Epithelial cell of proximal tubule (primary cell): ENCODE results near the gene SFXN5. TPM values are rescaled to one million over a fixed set of nuclear protein-coding genes. Genes with fewer than 3 reads are reported as not detected.

Experiments
- DNase-seq: peaks from one replicate; pipeline ENCODE4 v3.0.0-alpha.2; 2011; ENCODE audit warnings: low read depth
- H3K4me3 ChIP-seq: 2 replicates; pipeline ENCODE4 v1.5.1; 2011; ENCODE audit warnings: low read depth, mild to moderate bottlenecking, low read length
- total RNA-seq: library from RNA; depleted of rRNA; stranded (reverse); fragments of >200 nt; gene quantifications from 2 replicates; pipeline ENCODE4 v1.2.3, GENCODE V29; 2015
- TF ChIP-seq, protein P1 (sequence below): conservative IDR thresholded peaks from 2 replicates; pipeline ENCODE4 v1.5.1; 2012; ENCODE audit warnings: low read depth, mild to moderate bottlenecking, low read length

SFXN5 gene
- total RNA-seq, 1 donor from 2014 or later, result 8.4 TPM

GRCh38 chr2:72972352-72973136, 99.0 kb downstream of the SFXN5 start:
- H3K4me3 ChIP-seq, result no peak overlapping the region
- TF ChIP-seq, protein P1, sequence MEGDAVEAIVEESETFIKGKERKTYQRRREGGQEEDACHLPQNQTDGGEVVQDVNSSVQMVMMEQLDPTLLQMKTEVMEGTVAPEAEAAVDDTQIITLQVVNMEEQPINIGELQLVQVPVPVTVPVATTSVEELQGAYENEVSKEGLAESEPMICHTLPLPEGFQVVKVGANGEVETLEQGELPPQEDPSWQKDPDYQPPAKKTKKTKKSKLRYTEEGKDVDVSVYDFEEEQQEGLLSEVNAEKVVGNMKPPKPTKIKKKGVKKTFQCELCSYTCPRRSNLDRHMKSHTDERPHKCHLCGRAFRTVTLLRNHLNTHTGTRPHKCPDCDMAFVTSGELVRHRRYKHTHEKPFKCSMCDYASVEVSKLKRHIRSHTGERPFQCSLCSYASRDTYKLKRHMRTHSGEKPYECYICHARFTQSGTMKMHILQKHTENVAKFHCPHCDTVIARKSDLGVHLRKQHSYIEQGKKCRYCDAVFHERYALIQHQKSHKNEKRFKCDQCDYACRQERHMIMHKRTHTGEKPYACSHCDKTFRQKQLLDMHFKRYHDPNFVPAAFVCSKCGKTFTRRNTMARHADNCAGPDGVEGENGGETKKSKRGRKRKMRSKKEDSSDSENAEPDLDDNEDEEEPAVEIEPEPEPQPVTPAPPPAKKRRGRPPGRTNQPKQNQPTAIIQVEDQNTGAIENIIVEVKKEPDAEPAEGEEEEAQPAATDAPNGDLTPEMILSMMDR, result no peak
- DNase-seq, result no peak

GRCh38 chr2:72971036-72971435, 100.5 kb downstream of the SFXN5 start:
- DNase-seq, result no peak
- TF ChIP-seq, protein P1, result no peak
- no peak overlapping the region for H3K4me3 ChIP-seq

DNA sequence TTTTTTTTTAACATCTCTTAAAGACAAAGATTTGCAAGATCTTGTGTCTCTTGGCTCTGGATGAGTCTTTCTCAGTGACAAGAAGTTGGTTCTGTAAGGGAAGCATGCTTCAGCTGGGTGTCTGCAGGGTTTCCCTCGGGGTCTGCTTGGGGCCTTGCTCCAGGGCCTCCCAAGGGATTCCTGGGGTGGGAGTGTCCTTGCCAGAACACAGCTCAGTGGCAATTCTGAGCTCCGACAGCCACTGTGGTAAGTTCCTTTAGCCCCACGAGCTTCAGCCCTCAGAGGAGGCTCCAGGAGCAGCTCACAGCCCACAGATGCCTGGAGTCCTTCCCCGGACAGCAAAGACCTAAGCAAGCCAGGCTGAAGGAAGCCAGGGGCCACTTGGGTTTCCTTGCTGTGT, 101.8 kb downstream of the SFXN5 start:
- TF ChIP-seq, protein P1, result no peak
- no peak overlapping the region for H3K4me3 ChIP-seq

GRCh38 chr2:72968286-72968685, 103.2 kb downstream of the SFXN5 start:
- DNase-seq, result no peak
- TF ChIP-seq, protein P1, result no peak
- no peak overlapping the region for H3K4me3 ChIP-seq

More for the DNA sequence above, 101.8 kb downstream of the SFXN5 start:
- no peak for DNase-seq

DNA sequence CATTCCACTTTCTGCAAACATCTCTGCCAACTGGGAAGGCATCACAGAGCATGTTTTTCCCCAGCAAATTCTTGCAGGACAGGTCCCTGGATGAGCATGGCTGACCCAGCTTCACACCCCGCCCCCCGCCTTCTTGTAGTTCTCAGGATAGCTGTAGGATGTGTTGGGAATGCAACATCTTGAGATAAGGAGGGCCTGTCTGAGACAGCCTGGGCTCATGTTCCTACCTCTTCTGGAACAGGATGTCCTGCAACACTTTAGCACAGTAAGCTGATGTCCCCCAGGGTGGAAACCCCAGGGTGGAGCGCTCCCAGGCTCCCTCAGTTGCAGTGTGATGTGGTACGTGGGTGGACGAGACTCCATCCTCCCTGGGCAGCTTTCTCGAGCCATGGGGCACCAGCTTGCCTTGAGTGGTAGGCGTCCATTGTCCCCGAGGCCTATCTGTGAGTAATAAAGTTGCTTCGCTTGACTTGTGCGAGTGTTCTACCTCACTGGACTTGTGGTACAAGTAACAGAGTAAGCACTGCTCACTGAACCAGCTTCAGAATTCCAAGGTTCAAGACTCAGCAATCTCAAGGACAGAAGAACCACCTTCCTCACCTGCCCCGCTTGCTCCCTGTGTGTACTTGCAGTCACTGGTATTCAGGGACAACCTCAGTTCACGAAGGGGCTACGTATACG, 105.6 kb downstream of the SFXN5 start:
- TF ChIP-seq, protein P1, result no peak
- peak; percentile 61 for DNase-seq
- no peak overlapping the region for H3K4me3 ChIP-seq

- no peak for DNase-seq
- TF ChIP-seq, protein P1, result no peak
- H3K4me3 ChIP-seq, result no peak overlapping the region
These were observed 106.5 kb downstream of the SFXN5 start for GRCh38 chr2:72965016-72965415.
